ENCODE measurements around the gene MACROD1.

DNA sequence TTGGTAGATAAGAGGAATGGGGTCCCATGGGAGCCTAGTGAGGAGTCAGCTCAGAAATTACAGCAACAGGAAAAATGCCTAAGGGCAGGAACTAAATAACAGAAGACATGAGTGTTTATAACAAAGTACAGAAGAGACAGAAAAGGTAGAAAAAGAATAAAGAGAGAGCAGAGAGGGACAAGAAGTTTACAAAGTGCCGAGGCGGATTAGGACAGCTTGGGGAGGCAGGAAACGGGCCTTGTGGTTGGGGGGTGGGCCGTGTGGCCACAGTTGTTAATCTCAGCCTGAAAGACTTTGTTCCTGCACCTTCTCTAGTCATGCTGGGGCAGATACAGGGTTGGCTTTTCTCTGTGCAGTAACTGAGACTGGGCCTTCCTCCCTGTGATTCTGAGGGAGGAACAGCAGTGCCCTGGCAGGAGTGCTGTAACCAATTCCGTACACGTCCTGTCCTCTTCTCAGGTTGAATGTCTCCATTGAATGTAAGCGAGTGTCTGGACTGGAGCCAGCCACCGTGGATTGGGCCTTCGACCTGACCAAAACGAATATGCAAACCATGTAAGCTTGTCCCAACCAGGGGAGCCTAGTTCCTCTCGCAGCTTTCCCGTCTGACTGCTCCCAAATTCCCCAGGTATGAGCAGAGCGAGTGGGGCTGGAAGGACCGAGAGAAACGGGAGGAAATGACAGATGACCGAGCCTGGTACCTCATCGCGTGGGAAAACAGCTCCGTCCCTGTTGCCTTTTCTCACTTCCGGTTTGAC is 214.0 kb downstream of the MACROD1 start:
- TF ChIP-seq MEF2A (IDR thresholded peaks at IDR 0.05; ENCODE audit: insufficient read depth, low read depth, low read length) (no peak), CTCF (IDR thresholded peaks at IDR 0.05 in 2 of 3, conservative IDR thresholded peaks at IDR 0.05 in 1 of 3; ENCODE audit: control insufficient read depth in 2 of 3, extremely low read depth in 1 of 3, insufficient read depth in 1 of 3, low read depth in 3 of 3, low read length in 3 of 3) (no peak), SP1 (IDR thresholded peaks at IDR 0.05; ENCODE audit: low read depth, low read length) (peak; percentile 58), USF1 (IDR thresholded peaks at IDR 0.05; ENCODE audit: borderline replicate concordance, extremely low read length, insufficient read depth, low read depth, low read length) (no peak), TCF7 (IDR thresholded peaks at IDR 0.05; ENCODE audit: borderline replicate concordance) (no peak), JUND (IDR thresholded peaks at IDR 0.05; ENCODE audit: low read depth, low read length) (no peak), HDAC2 (IDR thresholded peaks at IDR 0.05) (no peak), NFIC (IDR thresholded peaks at IDR 0.05; ENCODE audit: low read depth, low read length) (peak; percentile 33; the same call in 1 of the 2 replicates), CEBPZ (IDR thresholded peaks at IDR 0.05; ENCODE audit: low read depth, low read length) (no peak)
- TF ChIP-seq, protein P1, sequence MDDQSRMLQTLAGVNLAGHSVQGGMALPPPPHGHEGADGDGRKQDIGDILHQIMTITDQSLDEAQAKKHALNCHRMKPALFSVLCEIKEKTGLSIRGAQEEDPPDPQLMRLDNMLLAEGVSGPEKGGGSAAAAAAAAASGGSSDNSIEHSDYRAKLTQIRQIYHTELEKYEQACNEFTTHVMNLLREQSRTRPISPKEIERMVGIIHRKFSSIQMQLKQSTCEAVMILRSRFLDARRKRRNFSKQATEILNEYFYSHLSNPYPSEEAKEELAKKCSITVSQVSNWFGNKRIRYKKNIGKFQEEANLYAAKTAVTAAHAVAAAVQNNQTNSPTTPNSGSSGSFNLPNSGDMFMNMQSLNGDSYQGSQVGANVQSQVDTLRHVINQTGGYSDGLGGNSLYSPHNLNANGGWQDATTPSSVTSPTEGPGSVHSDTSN (IDR thresholded peaks at IDR 0.05; ENCODE audit: insufficient replicate concordance, low read depth, low read length) = no peak

Data from GM12878 (cell line).